GM19328 (cell line): Measurements from ENCODE around the gene MYO10.
"Not testable (repeated sequence)": the region's sequence is repeated elsewhere in the genome, so short reads cannot be mapped to it uniquely, and the experiment has no call there.

Experiments used
- ATAC-seq: cut with Tn5 transposase; IDR thresholded peaks from one replicate; pipeline ENCODE4 v1.9.1; 2021; ENCODE audit warnings: mild to moderate bottlenecking, moderate library complexity; ENCODE audit not compliant: unreplicated experiment

The MYO10 gene

DNA sequence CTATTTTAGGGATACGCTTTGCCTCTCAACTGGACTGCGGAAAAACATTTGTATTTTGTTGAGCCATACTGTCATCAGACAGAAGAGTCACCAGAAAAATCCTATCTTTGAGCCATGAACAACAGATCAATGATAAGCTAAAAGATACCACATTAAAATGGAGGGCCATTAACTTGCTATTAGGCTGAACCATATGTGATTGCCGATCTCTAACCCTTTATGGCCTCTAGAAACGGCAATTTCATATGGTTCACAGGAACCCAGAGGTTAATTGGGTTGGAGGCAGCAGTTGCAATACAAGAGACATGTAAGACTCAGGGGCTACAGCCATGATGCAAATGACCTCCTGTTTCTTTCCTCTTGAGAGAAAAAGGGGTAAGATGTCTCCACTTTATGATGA lies 69.8 kb downstream of the MYO10 start:
- ATAC-seq = no peak

DNA sequence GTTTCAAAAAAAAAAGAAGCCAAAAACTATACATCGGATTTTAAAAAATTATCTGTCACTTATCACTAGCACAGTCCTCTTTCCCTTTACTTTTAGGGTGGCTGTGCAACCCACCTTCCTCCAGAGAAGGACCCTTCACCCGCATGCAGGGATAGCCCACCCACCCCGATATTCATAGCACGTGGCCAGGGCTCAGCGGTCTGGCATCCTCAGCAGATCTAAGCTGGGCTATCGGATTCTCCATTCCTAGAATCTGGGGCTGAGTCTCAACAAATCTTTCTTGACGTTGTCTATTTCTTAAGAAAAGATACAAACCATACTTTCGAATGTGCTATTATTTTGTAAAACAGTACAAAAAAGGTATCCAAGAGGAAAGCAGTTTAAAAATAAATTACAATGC lies 70.9 kb downstream of the MYO10 start:
- ATAC-seq = no peak

DNA sequence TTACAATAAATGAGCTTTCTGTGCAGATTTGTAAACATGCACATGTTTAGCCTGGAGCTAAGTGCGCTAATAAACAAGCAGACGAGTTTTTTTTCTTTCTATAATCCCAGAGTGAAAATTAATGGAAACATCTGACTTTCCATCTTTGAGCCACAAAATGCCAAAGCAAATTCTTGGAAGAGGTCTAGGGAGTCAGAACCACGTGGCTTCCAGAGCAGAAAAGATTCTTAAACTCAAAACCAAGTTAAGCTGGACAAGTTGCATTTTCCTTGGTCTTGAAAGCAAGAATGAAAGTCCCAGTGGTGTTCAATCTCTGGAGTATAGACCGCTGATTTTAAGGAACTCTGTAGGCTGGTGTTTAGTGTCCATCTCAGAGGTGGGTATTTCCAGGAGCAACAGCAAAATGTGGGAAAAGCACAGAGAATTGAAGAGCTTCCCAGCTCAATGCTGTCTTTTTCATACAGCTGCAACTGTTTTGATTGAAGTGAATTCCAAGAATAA lies 71.4 kb downstream of the MYO10 start:
- ATAC-seq = no peak

DNA sequence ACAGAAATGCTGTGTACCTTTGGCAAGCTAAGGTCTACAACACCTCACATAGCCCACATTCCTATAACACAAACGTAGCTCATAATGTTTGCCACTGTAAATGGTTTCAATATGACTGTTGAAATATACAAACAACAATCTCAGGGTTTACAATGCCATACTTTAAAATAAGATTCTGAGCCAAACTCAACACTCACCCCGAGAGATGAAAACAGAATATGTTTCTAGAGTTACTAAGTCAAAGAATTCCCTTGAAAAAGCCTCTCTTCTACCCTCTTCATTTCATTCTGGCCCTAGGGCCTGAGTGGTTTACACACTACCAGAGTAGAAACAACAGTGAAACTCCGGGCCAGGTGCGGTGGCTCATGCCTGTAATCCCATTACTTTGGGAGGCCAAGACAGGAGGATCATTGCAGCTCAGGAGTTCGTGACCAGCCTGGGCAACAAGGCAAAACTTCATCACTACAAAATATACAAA lies 72.6 kb downstream of the MYO10 start:
- ATAC-seq = no peak

GRCh38 chr5:16862777-16863176 lies 73.3 kb downstream of the MYO10 start:
- ATAC-seq = no peak

DNA sequence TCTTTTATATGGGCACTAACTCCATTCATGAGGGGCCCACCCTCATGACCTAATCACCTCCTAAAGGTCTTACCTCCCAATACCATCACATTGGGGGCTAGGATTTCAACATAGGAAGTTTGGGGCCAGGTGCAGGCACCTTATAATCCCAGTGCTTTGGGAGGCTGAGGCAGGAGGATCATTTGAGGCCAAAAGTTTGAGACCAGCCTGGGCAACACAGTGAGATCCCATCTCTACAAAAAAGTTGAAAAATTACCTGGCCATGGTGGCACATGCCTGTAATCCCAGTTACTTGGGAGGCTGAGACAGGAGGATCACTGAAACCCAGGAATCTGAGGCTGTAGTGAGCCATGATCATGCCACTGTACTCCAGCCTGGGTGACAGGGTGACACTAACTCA lies 76.7 kb downstream of the MYO10 start:
- no peak for ATAC-seq

DNA sequence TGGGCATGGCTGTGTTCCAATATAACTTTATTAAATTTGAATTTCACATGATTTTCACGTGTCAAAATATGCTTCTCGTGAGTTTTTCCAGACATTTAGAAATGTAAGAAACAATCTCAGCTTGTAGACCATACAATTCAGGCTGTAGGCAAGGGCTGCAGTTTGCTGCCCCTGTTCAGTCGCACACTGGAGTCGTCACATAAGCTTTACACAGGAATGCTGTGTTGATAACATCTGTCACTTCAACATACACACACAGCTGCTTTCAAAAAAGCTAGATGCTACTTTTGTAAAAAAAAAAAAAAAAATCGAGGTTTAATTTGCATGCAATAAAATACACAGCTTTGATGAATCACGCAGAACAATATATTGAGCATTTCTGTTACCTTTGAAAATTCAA lies 77.9 kb downstream of the MYO10 start:
- ATAC-seq = no peak

DNA sequence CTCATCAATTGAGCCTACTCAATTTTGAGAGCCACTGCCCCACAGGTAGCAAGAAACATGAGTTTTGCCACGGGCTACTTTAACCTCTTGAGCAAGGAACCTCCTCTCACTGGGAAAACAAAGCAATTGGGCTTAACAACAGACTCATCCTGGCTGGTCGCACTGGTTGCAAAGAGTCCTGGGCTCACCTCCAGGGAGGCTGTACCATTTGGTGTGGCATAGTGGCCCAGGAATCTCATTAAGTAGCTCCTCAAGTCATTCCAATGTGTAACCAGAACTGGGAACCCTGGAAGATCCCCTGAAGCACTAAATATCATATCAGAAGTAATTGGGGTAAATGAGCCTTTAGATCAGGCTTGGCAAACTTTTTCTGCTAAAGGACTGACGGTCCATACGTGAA lies 78.5 kb downstream of the MYO10 start:
- no peak for ATAC-seq

GRCh38 chr5:16856531-16856930 lies 79.6 kb downstream of the MYO10 start:
- no peak for ATAC-seq

- ATAC-seq = no peak
These were observed 80.2 kb downstream of the MYO10 start for GRCh38 chr5:16855898-16856297.

DNA sequence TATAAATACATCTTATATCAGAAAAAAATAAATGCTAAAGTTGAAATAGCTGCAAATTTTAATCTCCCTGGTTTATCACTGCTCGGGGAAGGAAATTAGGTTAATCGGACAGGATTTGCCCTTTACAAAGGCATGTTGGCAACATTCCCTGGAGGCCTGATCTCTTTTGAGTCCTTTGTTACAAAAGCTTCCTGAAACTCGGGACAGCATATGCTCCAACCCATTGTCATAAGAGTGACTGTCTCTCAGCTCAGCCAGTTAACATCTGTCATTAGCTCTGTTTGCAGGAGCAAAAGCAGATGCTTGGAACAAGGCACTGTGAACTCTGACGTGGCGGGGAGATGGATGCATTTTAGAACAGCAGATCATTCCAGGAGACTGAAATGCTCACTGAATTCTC lies 80.6 kb downstream of the MYO10 start:
- ATAC-seq = no peak

DNA sequence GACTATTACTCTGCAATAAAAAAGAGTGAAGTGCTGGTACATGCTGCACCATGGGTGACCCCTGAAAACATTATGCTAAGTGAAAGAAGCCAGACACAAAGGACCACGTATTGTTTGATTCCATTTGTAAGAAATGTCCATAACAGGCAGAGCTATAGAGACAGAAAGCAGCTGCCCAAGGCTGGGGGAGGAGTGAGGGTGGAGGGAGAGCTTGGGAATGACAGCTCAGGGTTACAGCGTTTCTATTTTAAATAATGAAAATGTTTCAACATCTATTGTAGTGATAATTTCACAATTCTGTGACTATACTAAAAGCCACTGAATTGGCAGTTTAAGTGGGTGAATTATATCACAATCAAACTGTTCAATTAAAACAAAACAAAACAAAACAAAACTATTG lies 81.7 kb downstream of the MYO10 start:
- no peak for ATAC-seq

DNA sequence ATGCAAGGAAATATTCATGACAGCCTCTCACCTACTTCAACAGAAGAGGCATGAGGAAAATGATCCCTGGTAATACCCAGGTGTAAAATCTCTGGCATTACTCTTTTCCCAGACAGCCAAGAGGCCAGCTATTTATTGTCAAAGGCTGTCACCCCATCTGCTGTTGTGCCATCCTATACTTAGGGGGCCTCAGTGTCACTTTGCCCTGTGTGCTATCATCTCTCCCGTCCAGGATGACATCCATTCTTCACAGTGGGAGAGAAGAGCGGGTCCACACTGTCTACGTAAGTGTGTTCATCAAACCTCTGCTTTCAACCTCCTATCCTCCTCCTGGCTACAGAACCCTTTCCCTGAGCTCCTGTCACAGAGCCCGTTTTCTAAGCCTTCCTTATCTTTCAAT lies 82.6 kb downstream of the MYO10 start:
- ATAC-seq = no peak

- no peak for ATAC-seq
These were observed 83.7 kb downstream of the MYO10 start for GRCh38 chr5:16852251-16853005.

- no peak for ATAC-seq
These were observed 86.3 kb downstream of the MYO10 start for GRCh38 chr5:16849775-16850174.

DNA sequence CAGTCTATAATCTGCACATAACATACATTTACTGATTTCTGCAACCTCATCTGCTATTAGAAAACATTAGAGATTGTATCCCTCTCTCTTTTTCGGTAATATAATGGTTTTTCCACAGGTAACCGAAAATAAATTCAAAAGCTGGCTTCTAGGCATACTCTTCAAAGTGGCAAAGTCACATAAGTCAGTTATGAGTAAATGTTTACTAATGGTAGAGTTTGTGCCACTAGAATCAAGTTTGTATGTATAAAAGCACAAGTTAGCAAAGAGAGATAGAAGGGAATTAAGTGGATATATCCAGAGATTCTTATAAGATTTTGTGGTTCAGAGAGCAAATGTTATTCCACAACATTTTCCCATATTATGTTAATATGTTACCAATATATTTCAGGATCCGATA lies 86.9 kb downstream of the MYO10 start:
- ATAC-seq = no peak

DNA sequence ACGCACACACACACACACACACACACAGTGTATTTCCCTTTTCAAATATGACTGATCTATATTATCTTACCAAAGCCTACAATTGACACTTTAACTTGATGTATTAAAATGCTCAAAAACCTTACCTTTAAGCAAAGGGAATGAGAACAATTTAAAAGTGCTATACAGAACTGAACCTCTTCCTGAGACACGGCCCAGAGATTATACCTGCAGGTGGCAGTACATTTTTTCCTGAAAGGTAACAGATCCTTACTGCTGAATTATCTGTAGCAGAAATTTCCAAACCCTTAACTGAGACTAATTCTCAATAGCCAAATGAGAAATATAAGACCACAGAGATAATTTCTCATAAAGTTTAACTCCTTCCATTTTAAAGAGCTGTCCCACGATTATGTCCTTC lies 91.1 kb downstream of the MYO10 start:
- ATAC-seq = no peak

DNA sequence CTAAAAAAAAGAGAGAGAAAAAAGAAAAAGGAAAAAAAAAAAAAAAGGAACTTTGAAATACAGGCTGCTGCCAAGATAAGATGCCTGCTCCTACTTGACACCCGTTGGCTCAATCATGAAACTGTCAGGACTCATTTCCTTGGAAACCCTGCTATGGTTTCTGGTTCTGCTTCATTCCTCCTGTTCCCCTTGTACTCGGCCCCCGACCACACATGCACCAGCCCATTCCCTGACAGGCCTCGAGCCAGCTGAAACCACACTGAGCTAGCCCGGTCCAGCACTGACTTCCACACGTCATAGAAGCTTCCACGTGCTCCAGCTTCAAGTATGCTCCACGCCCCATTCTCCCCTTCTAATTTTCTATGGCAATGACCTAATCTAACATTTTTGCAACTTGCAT lies 93.2 kb downstream of the MYO10 start:
- ATAC-seq = no peak

DNA sequence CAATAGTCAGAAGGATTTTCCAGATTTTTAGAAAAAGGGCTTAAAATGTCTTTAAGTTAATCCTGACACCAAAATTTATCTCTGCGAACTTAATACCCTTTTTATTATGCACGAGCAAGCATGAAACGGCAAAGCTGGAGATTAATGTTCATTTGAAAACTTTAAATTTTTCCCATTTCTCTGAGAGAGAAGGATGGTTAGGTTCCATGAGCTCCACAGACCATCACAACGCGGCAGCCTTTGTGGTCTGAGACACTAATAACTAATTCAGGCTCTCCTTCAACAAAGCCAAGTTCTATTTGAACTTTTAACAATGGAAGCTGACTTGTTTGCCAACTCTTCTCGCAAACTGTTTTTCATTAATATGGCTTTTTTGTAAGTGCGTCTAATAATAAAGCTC lies 94.7 kb downstream of the MYO10 start:
- no peak for ATAC-seq

GRCh38 chr5:16837305-16837704 lies 98.8 kb downstream of the MYO10 start:
- ATAC-seq = no peak

DNA sequence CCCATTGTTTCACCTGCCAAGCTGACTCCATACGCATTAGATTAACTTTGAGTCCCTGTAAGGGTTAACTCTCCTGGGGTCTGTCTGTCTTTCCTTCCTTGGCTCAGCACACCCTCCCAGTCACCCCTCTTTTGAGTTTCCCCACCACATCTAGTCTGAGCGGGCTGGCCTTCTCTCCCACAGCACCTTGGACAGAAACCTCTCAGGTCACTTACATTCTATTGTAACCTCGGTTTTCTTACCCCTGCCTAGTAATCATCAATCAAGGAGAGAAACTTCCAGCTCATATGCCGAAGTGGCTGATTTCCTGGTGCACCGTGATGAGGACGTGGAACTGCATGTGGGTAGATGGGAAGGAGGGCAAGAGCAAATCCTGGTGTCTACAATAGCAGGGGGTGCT lies 102.1 kb downstream of the MYO10 start:
- ATAC-seq = no peak

DNA sequence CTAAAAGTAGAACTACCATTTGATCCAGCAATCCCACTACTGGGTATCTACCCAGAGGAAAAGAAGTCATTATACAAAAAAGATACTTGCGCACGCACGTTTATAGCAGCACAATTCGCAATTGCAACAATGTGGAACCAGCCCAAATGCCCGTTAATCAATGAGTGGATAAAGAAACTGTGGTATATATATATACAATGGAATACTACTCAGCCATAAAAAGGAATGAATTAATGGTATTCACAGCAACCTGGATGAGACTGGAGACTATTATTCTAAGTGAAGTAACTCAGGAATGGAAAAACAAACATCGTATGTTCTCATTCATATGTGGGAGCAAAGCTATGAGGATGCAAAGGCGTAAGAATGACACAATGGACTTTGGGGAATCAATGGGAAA lies 104.8 kb downstream of the MYO10 start:
- ATAC-seq = not testable (repeated sequence)

DNA sequence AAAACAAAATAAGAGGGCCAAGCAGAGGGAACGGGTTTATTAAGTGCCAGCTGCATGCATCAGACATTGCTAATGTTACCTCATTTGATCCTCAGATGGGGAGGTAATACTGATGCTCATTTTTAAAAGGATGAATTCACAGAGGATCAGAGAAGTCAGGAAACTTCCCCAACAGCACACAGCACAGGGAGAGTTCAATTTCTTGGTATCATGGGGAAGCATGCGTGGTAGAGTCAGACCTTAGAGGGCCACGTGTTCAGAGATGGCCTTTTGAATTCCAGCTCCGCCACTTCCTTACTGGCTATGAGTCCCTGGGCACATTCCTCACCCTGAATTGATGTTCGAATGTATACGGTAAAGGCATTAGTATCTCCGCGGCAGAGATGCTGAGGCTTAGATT lies 108.3 kb downstream of the MYO10 start:
- ATAC-seq = no peak
